Measurements from ENCODE around the gene ACADL.
"Not testable (repeated sequence)": the region's sequence is repeated elsewhere in the genome, so short reads cannot be mapped to it uniquely, and the experiment has no call there.

ACADL gene

GRCh38 chr2:210190345-210190744 is 34.9 kb downstream of the ACADL start:
- H3K9me3 ChIP-seq (ENCODE audit: insufficient read depth, low read length): peaks cover 2% of the 10 kb centered on the region; the same call in 1 of the 2 replicates
- TF ChIP-seq SUZ12 (IDR thresholded peaks at IDR 0.05; ENCODE audit: extremely low read depth, insufficient read depth, insufficient read length) (no peak), YY1 (IDR thresholded peaks at IDR 0.05; ENCODE audit: insufficient read depth, insufficient read length) (no peak), ZNF274 (IDR thresholded peaks at IDR 0.05; ENCODE audit: low read depth, low read length) (no peak)
- H3K9ac ChIP-seq (ENCODE audit: insufficient read length, low read depth): no peak overlapping the region

GRCh38 chr2:210189452-210190138 is 35.7 kb downstream of the ACADL start:
- TF ChIP-seq YY1 (IDR thresholded peaks at IDR 0.05; ENCODE audit: insufficient read depth, insufficient read length): no peak
- no peak for TF ChIP-seq SUZ12 (IDR thresholded peaks at IDR 0.05; ENCODE audit: extremely low read depth, insufficient read depth, insufficient read length)
- TF ChIP-seq ZNF274 (IDR thresholded peaks at IDR 0.05; ENCODE audit: low read depth, low read length): no peak

More at GRCh38 chr2:210190345-210190744, 34.9 kb downstream of the ACADL start:
- DNase-seq (ENCODE audit: low read depth, low spot score): no peak
- Histone ChIP-seq H3K27me3 (ENCODE audit: insufficient read depth, insufficient read length) (no peaks in the 10 kb centered on the region), H3K4me3 (ENCODE audit: insufficient read length, low read depth) (no peak overlapping the region), H3K4me1 (ENCODE audit: insufficient read depth, insufficient read length) (no peaks in the 10 kb centered on the region), H3K36me3 (ENCODE audit: insufficient read depth, insufficient read length, low read length) (no peaks in the 10 kb centered on the region)

GRCh38 chr2:210188755-210189154 is 36.5 kb downstream of the ACADL start:
- no peak overlapping the region for H3K9ac ChIP-seq (ENCODE audit: insufficient read length, low read depth)
- no peak for TF ChIP-seq ZNF274 (IDR thresholded peaks at IDR 0.05; ENCODE audit: low read depth, low read length)
- no peak for TF ChIP-seq SUZ12 (IDR thresholded peaks at IDR 0.05; ENCODE audit: extremely low read depth, insufficient read depth, insufficient read length)
- TF ChIP-seq YY1 (IDR thresholded peaks at IDR 0.05; ENCODE audit: insufficient read depth, insufficient read length): no peak
- H3K36me3 ChIP-seq (ENCODE audit: insufficient read depth, insufficient read length, low read length): no peaks in the 10 kb centered on the region
- no peaks in the 10 kb centered on the region for H3K27me3 ChIP-seq (ENCODE audit: insufficient read depth, insufficient read length)
- H3K9me3 ChIP-seq (ENCODE audit: insufficient read depth, low read length): peaks cover 16% of the 10 kb centered on the region
- no peak for DNase-seq (ENCODE audit: low read depth, low spot score)
- H3K4me3 ChIP-seq (ENCODE audit: insufficient read length, low read depth): no peak overlapping the region
- H3K4me1 ChIP-seq (ENCODE audit: insufficient read depth, insufficient read length): no peaks in the 10 kb centered on the region

More at GRCh38 chr2:210189452-210190138, 35.7 kb downstream of the ACADL start:
- H3K4me1 ChIP-seq (ENCODE audit: insufficient read depth, insufficient read length): no peaks in the 10 kb centered on the region
- H3K4me3 ChIP-seq (ENCODE audit: insufficient read length, low read depth): no peak overlapping the region
- H3K9ac ChIP-seq (ENCODE audit: insufficient read length, low read depth): no peak overlapping the region
- no peaks in the 10 kb centered on the region for H3K36me3 ChIP-seq (ENCODE audit: insufficient read depth, insufficient read length, low read length)
- no peak for DNase-seq (ENCODE audit: low read depth, low spot score)
- peaks cover 9% of the 10 kb centered on the region for H3K9me3 ChIP-seq (ENCODE audit: insufficient read depth, low read length)
- H3K27me3 ChIP-seq (ENCODE audit: insufficient read depth, insufficient read length): no peaks in the 10 kb centered on the region

- no peak for TF ChIP-seq ZNF274 (IDR thresholded peaks at IDR 0.05; ENCODE audit: low read depth, low read length)
- H3K4me1 ChIP-seq (ENCODE audit: insufficient read depth, insufficient read length): no peaks in the 10 kb centered on the region
- H3K9me3 ChIP-seq (ENCODE audit: insufficient read depth, low read length): peaks cover 16% of the 10 kb centered on the region
- no peak overlapping the region for H3K4me3 ChIP-seq (ENCODE audit: insufficient read length, low read depth)
- no peak for DNase-seq (ENCODE audit: low read depth, low spot score)
- no peak overlapping the region for H3K9ac ChIP-seq (ENCODE audit: insufficient read length, low read depth)
- no peaks in the 10 kb centered on the region for H3K36me3 ChIP-seq (ENCODE audit: insufficient read depth, insufficient read length, low read length)
- H3K27me3 ChIP-seq (ENCODE audit: insufficient read depth, insufficient read length): no peaks in the 10 kb centered on the region
Observed at GRCh38 chr2:210188190-210188589, 37.1 kb downstream of the ACADL start.

- H3K36me3 ChIP-seq (ENCODE audit: insufficient read depth, insufficient read length, low read length); H3K9ac ChIP-seq (ENCODE audit: insufficient read length, low read depth); H3K4me1 ChIP-seq (ENCODE audit: insufficient read depth, insufficient read length); H3K27me3 ChIP-seq (ENCODE audit: insufficient read depth, insufficient read length); H3K4me3 ChIP-seq (ENCODE audit: insufficient read length, low read depth); DNase-seq (ENCODE audit: low read depth, low spot score): not testable (repeated sequence)
- peaks cover 16% of the 10 kb centered on the region for H3K9me3 ChIP-seq (ENCODE audit: insufficient read depth, low read length)
Observed at GRCh38 chr2:210183936-210184335, 41.3 kb downstream of the ACADL start.

- not testable (repeated sequence) for H3K4me3 ChIP-seq (ENCODE audit: insufficient read length, low read depth); H3K36me3 ChIP-seq (ENCODE audit: insufficient read depth, insufficient read length, low read length); H3K27me3 ChIP-seq (ENCODE audit: insufficient read depth, insufficient read length); H3K4me1 ChIP-seq (ENCODE audit: insufficient read depth, insufficient read length); H3K9ac ChIP-seq (ENCODE audit: insufficient read length, low read depth)
- H3K9me3 ChIP-seq (ENCODE audit: insufficient read depth, low read length): peaks cover 16% of the 10 kb centered on the region
- DNase-seq (ENCODE audit: low read depth, low spot score): peak; percentile 55
Observed at GRCh38 chr2:210181606-210182088, 43.6 kb downstream of the ACADL start.

- DNase-seq (ENCODE audit: low read depth, low spot score); H3K4me1 ChIP-seq (ENCODE audit: insufficient read depth, insufficient read length); H3K4me3 ChIP-seq (ENCODE audit: insufficient read length, low read depth); H3K36me3 ChIP-seq (ENCODE audit: insufficient read depth, insufficient read length, low read length); H3K9ac ChIP-seq (ENCODE audit: insufficient read length, low read depth); H3K27me3 ChIP-seq (ENCODE audit: insufficient read depth, insufficient read length): not testable (repeated sequence)
- peaks cover 16% of the 10 kb centered on the region for H3K9me3 ChIP-seq (ENCODE audit: insufficient read depth, low read length)
Observed at GRCh38 chr2:210181033-210181605, 44.1 kb downstream of the ACADL start.

GRCh38 chr2:210180477-210180876 is 44.8 kb downstream of the ACADL start:
- Histone ChIP-seq H3K4me1 (ENCODE audit: insufficient read depth, insufficient read length) (peaks cover 2% of the 10 kb centered on the region), H3K9me3 (ENCODE audit: insufficient read depth, low read length) (peaks cover 15% of the 10 kb centered on the region), H3K4me3 (ENCODE audit: insufficient read length, low read depth) (no peak overlapping the region), H3K27me3 (ENCODE audit: insufficient read depth, insufficient read length) (no peaks in the 10 kb centered on the region), H3K36me3 (ENCODE audit: insufficient read depth, insufficient read length, low read length) (no peaks in the 10 kb centered on the region), H3K9ac (ENCODE audit: insufficient read length, low read depth) (no peak overlapping the region)
- TF ChIP-seq ZNF274 (IDR thresholded peaks at IDR 0.05; ENCODE audit: low read depth, low read length) (no peak), YY1 (IDR thresholded peaks at IDR 0.05; ENCODE audit: insufficient read depth, insufficient read length) (no peak), SUZ12 (IDR thresholded peaks at IDR 0.05; ENCODE audit: extremely low read depth, insufficient read depth, insufficient read length) (no peak)
- no peak for DNase-seq (ENCODE audit: low read depth, low spot score)

Measured in NT2/D1 (cell line).